Measurements from ENCODE around the gene OSBPL5.

Gene OSBPL5

GRCh38 chr11:3047637-3048036, 117.5 kb downstream of the OSBPL5 start:
- Histone ChIP-seq H3K9ac (ENCODE audit: low read length) (no peak overlapping the region), H3K27me3 (ENCODE audit: control insufficient read depth, insufficient read depth, low read length) (no peaks in the 10 kb centered on the region), H3K36me3 (ENCODE audit: control insufficient read depth, insufficient read depth, low read length) (peaks cover 6% of the 10 kb centered on the region), H3K4me1 (ENCODE audit: control insufficient read depth, insufficient read depth, low read length) (peaks cover 26% of the 10 kb centered on the region), H3K4me3 (ENCODE audit: low read length) (no peak overlapping the region), H3K27ac (ENCODE audit: low read depth, low read length) (no peak overlapping the region)

- Histone ChIP-seq H3K4me1 (ENCODE audit: control insufficient read depth, insufficient read depth, low read length) (peaks cover 29% of the 10 kb centered on the region), H3K4me3 (ENCODE audit: low read length) (no peak overlapping the region), H3K27me3 (ENCODE audit: control insufficient read depth, insufficient read depth, low read length) (no peaks in the 10 kb centered on the region), H3K9ac (ENCODE audit: low read length) (no peak overlapping the region), H3K36me3 (ENCODE audit: control insufficient read depth, insufficient read depth, low read length) (peaks cover 10% of the 10 kb centered on the region), H3K27ac (ENCODE audit: low read depth, low read length) (no peak overlapping the region)
These were observed 118.5 kb downstream of the OSBPL5 start for GRCh38 chr11:3046641-3047040.

GRCh38 chr11:3046190-3046589, 118.9 kb downstream of the OSBPL5 start:
- Histone ChIP-seq H3K27ac (ENCODE audit: low read depth, low read length) (no peak overlapping the region), H3K4me3 (ENCODE audit: low read length) (no peak overlapping the region), H3K36me3 (ENCODE audit: control insufficient read depth, insufficient read depth, low read length) (peaks cover 13% of the 10 kb centered on the region), H3K4me1 (ENCODE audit: control insufficient read depth, insufficient read depth, low read length) (peaks cover 29% of the 10 kb centered on the region), H3K9ac (ENCODE audit: low read length) (no peak overlapping the region), H3K27me3 (ENCODE audit: control insufficient read depth, insufficient read depth, low read length) (no peaks in the 10 kb centered on the region)

- no peak overlapping the region for H3K27ac ChIP-seq (ENCODE audit: low read depth, low read length)
- H3K27me3 ChIP-seq (ENCODE audit: control insufficient read depth, insufficient read depth, low read length) = no peaks in the 10 kb centered on the region
- peaks cover 22% of the 10 kb centered on the region for H3K4me1 ChIP-seq (ENCODE audit: control insufficient read depth, insufficient read depth, low read length)
- no peak overlapping the region for H3K9ac ChIP-seq (ENCODE audit: low read length)
- H3K36me3 ChIP-seq (ENCODE audit: control insufficient read depth, insufficient read depth, low read length) = peaks cover 13% of the 10 kb centered on the region
- no peak overlapping the region for H3K4me3 ChIP-seq (ENCODE audit: low read length)
These were observed 120.2 kb downstream of the OSBPL5 start for GRCh38 chr11:3044915-3045314.

GRCh38 chr11:3044004-3044403, 121.1 kb downstream of the OSBPL5 start:
- no peak overlapping the region for H3K9ac ChIP-seq (ENCODE audit: low read length)
- peaks cover 16% of the 10 kb centered on the region for H3K4me1 ChIP-seq (ENCODE audit: control insufficient read depth, insufficient read depth, low read length)
- peak overlapping the region; percentile 74 for H3K27ac ChIP-seq (ENCODE audit: low read depth, low read length)
- H3K27me3 ChIP-seq (ENCODE audit: control insufficient read depth, insufficient read depth, low read length) = no peaks in the 10 kb centered on the region
- H3K36me3 ChIP-seq (ENCODE audit: control insufficient read depth, insufficient read depth, low read length) = peaks cover 20% of the 10 kb centered on the region
- H3K4me3 ChIP-seq (ENCODE audit: low read length) = no peak overlapping the region

GRCh38 chr11:3043315-3043871, 121.7 kb downstream of the OSBPL5 start:
- Histone ChIP-seq H3K4me1 (ENCODE audit: control insufficient read depth, insufficient read depth, low read length) (peaks cover 16% of the 10 kb centered on the region), H3K4me3 (ENCODE audit: low read length) (no peak overlapping the region), H3K36me3 (ENCODE audit: control insufficient read depth, insufficient read depth, low read length) (peaks cover 21% of the 10 kb centered on the region), H3K27me3 (ENCODE audit: control insufficient read depth, insufficient read depth, low read length) (no peaks in the 10 kb centered on the region), H3K9ac (ENCODE audit: low read length) (no peak overlapping the region), H3K27ac (ENCODE audit: low read depth, low read length) (peak overlapping the region; percentile 74)

- Histone ChIP-seq H3K36me3 (ENCODE audit: control insufficient read depth, insufficient read depth, low read length) (peaks cover 25% of the 10 kb centered on the region), H3K9ac (ENCODE audit: low read length) (no peak overlapping the region), H3K4me1 (ENCODE audit: control insufficient read depth, insufficient read depth, low read length) (peaks cover 16% of the 10 kb centered on the region), H3K27ac (ENCODE audit: low read depth, low read length) (peak overlapping the region; percentile 74), H3K27me3 (ENCODE audit: control insufficient read depth, insufficient read depth, low read length) (no peaks in the 10 kb centered on the region), H3K4me3 (ENCODE audit: low read length) (no peak overlapping the region)
These were observed 122.4 kb downstream of the OSBPL5 start for GRCh38 chr11:3042496-3043314.

- Histone ChIP-seq H3K4me3 (ENCODE audit: low read length) (no peak overlapping the region), H3K27me3 (ENCODE audit: control insufficient read depth, insufficient read depth, low read length) (no peaks in the 10 kb centered on the region), H3K4me1 (ENCODE audit: control insufficient read depth, insufficient read depth, low read length) (peaks cover 16% of the 10 kb centered on the region), H3K9ac (ENCODE audit: low read length) (no peak overlapping the region), H3K27ac (ENCODE audit: low read depth, low read length) (no peak overlapping the region), H3K36me3 (ENCODE audit: control insufficient read depth, insufficient read depth, low read length) (peaks cover 28% of the 10 kb centered on the region)
These were observed 123.2 kb downstream of the OSBPL5 start for GRCh38 chr11:3041699-3042441.

- Histone ChIP-seq H3K27me3 (ENCODE audit: control insufficient read depth, insufficient read depth, low read length) (no peaks in the 10 kb centered on the region), H3K36me3 (ENCODE audit: control insufficient read depth, insufficient read depth, low read length) (peaks cover 29% of the 10 kb centered on the region), H3K27ac (ENCODE audit: low read depth, low read length) (no peak overlapping the region), H3K9ac (ENCODE audit: low read length) (no peak overlapping the region), H3K4me3 (ENCODE audit: low read length) (no peak overlapping the region), H3K4me1 (ENCODE audit: control insufficient read depth, insufficient read depth, low read length) (peaks cover 16% of the 10 kb centered on the region)
These were observed 124.2 kb downstream of the OSBPL5 start for GRCh38 chr11:3040881-3041280.

- H3K36me3 ChIP-seq (ENCODE audit: control insufficient read depth, insufficient read depth, low read length) = peaks cover 34% of the 10 kb centered on the region
- H3K4me3 ChIP-seq (ENCODE audit: low read length) = no peak overlapping the region
- no peak overlapping the region for H3K9ac ChIP-seq (ENCODE audit: low read length)
- no peaks in the 10 kb centered on the region for H3K27me3 ChIP-seq (ENCODE audit: control insufficient read depth, insufficient read depth, low read length)
- H3K27ac ChIP-seq (ENCODE audit: low read depth, low read length) = no peak overlapping the region
- H3K4me1 ChIP-seq (ENCODE audit: control insufficient read depth, insufficient read depth, low read length) = peaks cover 5% of the 10 kb centered on the region
These were observed 127.2 kb downstream of the OSBPL5 start for GRCh38 chr11:3037945-3038271.

All from rectal smooth muscle tissue (tissue), 1 donor.